SW 1271 (cell line): ENCODE measurements around the gene GPA33.
"Not testable (repeated sequence)": the region's sequence is repeated elsewhere in the genome, so short reads cannot be mapped to it uniquely, and the experiment has no call there.

Source experiments
- DNase-seq, 2 experiments: peaks; one replicate each; lab custom pipeline; 2025; lab: John Stamatoyannopoulos, UW

Gene GPA33

DNA sequence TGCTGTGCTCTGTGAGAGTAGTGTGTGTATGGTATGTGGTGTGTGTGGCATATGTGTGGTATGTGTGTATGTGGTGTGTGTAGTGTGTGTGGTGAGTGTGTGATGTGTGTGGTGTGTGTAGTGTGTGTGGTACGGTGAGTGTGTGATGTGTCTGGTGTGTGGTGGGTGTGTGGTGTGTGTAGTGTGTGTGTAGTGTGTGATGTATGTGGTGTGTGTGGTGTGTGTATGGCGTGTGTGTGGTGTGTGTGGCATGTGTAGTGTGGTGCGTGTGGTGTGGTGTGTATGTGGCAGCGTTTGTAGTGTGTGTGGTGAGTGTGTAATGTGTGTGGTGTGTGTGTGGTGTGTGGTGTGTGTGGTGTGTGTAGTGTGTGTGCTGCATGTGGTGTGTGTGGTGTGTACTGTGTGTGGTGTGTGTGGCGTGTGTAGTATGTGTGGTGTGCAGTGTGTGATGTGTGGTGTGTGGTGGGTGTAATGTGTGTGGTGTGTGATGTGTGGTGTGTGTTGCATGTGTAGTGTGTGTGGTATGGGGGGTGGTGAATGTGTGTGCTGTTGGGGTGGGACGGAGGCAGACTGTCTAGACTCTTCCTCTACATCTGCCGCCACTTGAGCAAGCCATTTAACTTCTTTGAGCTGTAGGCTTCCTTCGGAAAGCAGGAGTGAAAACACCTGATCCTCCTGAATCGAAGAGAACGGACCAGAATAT, 33.5 kb downstream of the GPA33 start:
- DNase-seq = no peak

DNA sequence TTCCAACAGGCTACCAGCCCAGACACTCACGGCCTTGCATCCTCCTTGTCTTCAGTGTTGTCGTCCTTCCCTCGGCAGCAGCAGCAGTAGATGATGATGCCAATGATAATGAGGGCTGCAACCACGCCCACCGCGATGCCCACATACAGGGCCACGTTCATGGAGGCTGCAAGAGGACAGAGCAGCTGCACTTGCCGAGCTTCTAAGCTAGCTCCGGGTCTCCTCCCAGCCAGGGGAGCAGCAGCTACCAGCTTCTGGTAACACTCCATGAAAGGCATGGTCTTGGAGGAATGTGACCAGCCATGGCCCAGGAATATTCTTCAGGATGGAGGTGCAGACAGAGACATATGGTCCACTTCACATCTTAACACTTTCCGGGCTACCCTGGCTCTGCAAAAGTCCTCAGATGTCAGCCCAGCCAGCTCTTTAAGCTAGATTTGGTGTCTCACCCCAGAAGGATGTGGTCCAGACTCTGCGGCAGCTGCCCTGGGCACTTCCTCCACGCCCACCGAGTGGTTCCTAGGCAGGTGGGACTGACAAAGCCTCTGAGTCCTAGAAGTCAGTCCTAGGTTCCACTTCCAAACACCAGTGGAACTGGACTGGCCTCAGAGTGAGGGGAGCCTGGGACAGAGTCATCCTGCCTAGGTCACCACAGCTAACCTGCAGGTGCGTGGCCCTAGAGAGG, 35.1 kb downstream of the GPA33 start:
- DNase-seq = no peak

DNA sequence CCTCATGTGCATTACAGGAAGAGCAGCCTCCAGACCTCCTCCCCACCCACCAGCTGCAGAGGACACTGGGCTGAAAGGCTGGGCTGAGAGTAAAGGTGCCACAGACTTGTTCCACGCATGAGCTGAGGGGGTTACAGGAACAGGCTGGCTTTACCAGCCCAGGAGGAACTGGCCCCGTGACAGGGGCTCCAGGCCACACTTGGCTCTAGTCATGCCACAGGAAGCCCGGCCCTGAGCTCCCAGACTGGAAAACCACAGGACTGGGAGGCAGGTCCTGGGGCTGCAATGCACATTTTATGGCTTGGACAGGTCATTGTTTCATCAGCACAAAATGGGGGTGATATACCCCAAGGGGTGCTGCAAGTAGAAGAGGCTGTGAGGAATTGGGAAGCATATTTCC, 35.6 kb downstream of the GPA33 start:
- DNase-seq = no peak

DNA sequence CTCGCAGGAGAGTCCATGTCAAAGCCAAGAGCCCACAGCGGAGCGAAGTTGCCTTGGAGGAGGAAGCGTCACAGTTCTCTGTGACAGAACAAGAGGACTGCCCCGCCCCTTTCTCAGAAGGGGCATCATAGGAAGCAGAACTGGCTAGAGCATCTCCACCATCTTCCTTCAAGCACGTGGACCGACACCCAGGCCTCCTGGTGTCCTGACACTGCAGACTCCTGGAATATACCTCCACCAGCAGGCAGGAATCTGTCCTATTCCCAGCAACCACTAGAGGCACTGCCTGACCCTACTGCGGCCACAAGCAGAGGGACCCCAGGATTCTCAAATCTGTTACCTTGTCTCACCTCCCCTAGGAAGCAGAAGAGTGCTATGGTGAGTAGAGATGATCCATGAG, 37.8 kb downstream of the GPA33 start:
- DNase-seq = no peak

DNA sequence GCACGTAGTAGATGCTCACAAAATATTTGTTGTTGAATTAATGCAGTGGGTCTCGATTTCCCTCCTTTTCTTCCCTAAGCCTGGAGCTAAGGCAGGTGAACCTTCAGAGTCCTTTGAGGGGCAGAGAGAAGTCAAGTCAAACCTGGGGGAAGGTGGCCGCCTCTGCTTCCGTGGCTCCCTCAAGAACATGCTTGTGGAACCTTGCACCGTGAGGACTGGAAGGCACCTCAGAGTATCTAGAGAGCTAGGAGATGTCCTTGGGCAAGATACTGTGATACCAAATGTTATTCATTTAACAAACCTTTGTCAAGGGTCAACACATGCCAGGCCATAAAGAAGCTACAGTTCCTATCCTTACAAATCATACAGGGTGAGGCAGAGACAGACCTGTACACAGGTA, 38.3 kb downstream of the GPA33 start:
- no peak for DNase-seq

DNA sequence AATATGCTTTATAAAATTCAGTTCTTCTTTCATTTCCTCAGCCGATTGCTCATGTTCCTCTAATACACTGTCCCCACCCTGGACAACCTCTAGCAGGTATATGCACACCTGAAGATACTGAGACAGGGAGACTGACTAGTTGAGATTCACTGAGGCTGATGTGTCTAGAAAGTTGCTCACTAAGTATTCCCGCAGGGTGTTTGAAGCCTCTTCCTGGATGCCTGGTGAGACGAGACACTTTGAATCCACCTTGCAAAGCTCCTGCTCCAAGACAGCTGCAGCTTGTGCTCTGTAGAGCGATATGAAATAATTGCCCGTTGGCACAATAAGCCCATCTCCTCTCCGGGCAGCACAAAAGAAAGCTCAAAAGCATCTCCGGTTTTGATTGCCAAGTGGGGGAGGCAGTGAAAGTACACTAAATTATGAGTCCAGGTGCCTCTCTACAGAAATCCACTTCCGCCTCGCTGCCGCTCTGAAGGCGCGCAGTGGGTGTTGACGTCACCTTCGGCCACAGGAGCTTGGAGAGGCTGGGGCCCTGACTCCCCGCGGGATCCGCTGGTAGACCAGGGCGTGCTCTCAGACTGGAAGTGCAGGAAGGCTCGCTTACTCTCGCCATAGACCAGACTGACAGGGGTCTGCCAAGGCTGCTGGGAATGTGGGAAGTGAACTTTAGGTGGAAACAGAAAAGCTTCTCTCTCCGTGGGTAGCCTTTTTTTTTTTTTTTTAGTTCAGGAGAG, 46.3 kb downstream of the GPA33 start:
- no peak for DNase-seq

DNA sequence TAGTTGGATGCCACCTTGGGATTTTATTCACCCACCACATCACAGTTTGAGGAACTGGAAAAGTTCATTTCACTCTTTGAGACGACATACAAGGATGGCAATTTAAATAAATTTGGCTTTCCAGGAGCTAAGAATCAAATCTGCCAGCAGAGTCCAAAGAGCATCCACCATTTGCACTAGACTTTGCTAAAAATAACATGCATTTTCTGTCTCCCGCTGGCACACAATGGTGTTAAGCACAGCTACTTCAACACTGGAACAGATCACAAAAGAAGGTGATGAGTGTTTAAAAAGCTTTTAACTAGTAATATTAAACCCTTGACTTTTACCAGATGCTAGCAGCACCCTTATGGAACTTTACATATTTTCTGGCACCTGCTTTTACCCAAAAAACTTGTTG, 56.5 kb downstream of the GPA33 start:
- DNase-seq = no peak

DNA sequence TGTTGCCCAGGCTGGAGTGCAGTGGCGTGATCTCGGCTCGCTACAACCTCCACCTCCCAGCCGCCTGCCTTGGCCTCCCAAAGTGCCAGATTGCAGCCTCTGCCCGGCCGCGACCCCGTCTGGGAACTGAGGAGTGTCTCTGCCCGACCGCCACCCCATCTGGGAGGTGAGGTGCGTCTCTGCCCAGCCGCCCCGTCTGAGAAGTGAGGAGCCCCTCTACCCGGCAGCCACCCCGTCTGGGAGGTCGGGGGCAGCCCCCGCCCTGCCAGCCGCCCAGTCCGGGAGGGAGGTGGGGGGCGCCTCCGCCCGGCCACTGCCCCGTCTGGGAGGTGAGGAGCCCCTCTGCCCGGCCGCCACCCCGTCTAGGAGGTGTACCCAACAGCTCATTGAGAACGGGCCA, 60.6 kb downstream of the GPA33 start:
- not testable (repeated sequence) for DNase-seq

DNA sequence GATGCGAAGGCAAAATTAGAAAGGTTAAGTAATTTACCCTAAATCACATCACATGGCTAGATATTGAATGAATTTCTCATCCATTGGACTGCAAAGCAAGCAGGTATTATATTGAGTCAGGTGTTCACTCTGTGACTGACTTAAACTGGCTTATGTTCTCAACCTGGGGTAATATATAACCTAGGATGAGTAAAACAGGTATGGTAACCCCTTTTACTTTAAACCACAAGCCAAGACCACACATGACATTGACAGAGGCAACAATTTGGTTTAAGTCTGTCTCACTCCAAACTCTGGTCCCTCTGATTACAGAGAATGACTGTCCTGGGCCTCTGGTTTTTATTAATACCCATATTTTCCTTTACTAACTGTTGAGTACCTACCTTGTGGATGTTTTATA, 67.8 kb downstream of the GPA33 start:
- DNase-seq = no peak

DNA sequence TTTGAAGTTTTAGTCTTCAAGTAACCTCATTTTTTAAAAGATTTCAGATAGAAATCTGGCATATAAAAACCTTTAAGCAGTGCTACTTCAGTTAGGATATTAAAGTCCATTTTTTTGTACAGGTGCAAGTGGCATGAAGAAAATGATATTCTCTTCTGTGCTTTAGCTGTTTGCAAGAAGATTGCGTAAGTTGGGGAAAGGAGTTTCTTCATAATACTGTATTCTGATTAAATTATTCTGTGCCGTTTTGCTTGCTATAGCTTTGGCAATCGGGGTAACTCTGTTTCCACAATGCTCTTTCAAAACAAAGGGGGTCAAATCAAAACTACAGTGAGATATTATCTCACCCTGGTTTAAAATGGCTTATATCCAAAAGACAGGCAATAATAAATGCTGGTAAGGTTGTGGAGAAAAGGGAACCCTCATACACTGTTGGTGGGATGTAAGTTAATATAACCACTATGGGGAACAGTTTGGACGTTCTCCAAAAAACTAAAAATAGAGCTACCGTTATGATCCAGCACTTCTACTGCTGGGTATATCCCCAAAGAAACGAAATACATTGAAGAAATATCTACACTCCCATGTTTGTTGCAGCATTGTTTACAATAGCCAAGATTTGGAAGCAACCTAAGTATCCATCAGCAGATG, 74.0 kb downstream of the GPA33 start:
- no peak for DNase-seq

DNA sequence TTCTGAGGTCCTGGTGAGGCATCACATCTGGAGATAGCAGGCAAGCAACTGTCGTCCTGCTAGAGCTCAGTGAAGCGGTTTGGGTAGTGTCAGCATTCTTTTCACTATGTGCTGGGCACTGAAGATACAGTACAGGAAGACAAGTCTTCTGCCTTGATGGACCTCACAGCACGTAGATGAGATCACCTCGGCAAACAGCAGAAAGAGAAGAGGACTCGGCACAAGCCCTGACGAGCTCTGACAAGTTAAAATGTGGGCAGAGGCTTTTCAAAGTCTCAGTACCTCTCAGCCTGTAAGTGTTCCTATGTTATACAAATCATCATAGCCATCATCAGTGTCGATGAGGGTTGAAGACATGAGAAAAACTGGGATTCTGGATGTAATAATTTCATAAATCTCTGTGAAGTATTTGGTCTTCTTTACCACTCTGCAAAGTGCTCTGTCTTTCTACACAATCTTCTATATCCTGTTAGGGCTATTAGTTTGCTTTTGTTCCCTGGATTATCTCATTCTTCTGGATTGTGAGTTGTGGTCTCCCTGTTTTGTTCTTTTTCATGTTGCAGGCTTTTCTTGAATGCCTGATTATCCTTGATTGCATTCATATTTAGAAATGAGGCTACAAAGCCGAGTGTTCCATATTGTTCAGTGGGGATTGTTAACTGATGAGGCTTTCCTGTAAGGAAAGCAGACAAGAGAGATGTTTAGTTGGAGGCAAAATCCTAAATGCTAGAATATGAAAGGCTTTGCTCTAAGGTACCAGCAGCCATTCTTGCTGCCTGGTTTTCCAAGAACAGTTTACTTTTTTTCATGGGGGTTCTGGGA, 76.9 kb downstream of the GPA33 start:
- DNase-seq = no peak

DNA sequence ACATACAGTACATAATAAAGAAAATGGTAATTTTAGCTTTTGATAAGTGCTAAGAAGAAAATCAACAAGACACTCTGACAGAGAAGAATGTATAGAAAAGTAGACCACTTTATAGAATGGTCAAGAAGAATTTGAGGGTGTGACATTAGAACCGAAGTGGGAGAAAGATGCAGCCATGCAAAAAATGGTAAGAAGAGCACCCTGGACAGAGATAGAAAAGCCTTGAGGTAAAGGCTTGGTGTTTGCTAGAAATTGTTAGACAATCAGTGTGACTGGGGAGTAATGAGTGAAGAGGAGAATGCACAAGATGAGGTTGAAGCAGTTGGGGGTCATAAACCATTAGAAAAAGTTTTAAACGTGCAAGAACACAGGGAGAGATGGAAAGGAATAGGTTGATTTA, 77.6 kb downstream of the GPA33 start:
- DNase-seq = no peak

DNA sequence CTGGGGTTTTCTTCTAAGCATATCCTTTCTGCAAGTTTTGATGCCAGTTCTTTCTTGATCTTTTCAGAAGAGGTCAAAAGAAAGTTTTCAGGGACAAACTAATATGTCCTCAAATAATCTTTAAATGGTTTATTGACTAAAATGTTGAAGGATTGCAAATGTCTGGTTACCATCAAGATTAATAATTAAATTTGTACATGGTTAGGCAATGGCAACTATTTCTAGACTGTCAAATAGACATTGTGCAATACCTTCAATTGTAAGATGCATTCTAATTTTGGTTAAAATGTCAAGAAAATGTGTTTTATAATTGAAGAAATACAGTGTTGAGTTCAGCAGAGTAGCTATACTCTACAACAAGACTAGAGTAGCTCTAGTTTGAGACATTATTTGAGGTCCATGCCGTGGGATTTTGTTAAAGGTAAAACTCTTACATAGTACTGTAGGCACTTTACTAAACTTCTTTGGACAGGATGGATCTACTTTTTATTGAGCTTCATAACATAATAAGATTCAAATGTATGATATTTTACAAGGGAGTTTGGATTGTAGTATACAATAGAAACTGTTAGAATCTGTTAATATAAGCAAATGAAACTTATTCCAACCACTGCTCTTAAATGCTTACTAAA, 78.5 kb downstream of the GPA33 start:
- DNase-seq = no peak

DNA sequence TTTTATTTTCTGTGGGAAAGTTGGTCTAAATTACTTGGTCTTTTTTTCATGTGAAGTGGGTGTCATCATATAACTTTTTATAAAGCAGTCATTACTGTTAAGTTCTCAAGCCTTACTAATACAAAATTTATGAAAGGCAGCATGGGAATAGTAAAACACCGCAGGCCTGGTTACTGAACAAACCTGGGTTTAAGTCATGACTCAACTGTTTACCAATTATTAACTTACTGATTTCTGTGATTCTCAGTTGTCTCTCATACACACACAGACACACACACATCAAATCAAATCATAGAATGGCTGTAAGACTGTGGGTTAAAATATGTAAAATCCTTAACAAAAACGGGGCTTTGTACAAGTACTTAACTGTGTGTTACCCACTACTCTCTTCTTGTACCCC, 86.5 kb downstream of the GPA33 start:
- DNase-seq = no peak
